GM18505 (cell line): ENCODE measurements around the gene BNC2.

ENCODE experiments used
- ATAC-seq: cut with Tn5 transposase; IDR thresholded peaks from one replicate; pipeline ENCODE4 v1.9.1; 2021; ENCODE audit not compliant: unreplicated experiment
- POLR2A ChIP-seq: IDR thresholded peaks from 4 replicates; pipeline ENCODE4 v1.6.1; 2011; ENCODE audit warnings: borderline replicate concordance; ENCODE audit not compliant: insufficient read depth, insufficient read length; ENCODE audit errors: extremely low read depth

Gene BNC2

DNA sequence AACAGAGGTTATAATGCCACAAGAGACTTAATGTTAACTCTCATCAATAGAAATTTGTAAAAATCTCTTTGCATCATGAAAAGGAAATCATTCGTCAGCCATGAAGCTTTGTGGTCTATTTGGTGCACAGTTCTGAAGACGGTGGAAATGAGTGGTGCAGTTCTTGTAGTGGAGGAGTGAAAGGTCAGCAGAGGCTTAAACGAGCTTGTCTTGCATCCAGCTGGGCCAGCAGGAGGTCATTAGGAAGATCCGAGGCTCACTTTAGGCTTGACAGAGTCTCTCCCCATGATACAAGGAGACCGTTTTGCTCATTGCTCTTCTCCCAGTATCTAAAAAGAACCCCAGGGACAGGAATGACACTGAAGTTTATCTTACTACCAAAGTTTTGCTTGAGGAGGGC lies 440.8 kb downstream of the BNC2 start:
- no peak for TF ChIP-seq POLR2A
- ATAC-seq: no peak

DNA sequence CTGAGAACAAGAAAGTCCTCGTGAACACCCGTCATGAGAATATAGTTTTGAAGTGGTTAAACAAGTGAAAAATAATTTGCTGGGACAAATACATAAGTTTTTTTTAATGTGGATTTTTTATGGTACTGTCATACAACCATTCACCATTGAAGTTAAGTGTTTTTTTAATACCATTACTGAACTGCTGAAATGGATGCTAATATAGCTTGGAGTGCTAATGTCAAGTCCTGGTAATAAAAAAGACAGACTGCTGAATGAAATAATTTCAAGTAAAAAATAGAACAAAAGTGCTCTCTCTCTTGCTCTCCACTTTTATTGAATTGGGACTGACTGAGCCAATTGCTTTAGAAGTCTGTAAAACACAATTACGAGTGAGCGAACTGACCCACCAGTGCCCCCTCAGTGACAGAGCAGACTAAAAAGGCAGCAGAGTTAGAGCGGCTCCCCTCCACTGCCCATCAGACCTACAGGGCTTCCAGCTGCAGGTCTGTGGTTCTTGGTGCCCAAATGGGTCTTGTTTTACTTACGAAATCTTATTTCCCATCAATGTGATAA lies 442.5 kb downstream of the BNC2 start:
- no peak for ATAC-seq
- TF ChIP-seq POLR2A: no peak

DNA sequence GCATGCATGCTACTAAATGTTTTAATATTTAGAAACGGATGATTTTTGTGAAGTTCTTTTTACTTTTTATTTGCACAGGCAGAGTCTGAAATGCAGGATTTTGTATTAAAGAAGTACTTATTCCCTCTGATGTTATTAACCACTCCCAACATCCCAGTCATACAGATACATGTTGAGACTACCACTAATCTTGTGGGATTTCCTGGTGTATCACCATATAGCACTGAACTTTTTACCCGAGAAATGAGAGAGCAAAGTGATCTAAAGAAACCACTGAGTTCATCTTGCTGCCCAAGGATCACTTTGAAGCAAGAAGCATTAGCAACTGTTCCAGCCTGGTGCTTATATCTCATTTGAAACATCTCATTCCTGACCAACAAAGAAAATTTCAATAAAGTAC lies 443.8 kb downstream of the BNC2 start:
- no peak for TF ChIP-seq POLR2A
- ATAC-seq: no peak

DNA sequence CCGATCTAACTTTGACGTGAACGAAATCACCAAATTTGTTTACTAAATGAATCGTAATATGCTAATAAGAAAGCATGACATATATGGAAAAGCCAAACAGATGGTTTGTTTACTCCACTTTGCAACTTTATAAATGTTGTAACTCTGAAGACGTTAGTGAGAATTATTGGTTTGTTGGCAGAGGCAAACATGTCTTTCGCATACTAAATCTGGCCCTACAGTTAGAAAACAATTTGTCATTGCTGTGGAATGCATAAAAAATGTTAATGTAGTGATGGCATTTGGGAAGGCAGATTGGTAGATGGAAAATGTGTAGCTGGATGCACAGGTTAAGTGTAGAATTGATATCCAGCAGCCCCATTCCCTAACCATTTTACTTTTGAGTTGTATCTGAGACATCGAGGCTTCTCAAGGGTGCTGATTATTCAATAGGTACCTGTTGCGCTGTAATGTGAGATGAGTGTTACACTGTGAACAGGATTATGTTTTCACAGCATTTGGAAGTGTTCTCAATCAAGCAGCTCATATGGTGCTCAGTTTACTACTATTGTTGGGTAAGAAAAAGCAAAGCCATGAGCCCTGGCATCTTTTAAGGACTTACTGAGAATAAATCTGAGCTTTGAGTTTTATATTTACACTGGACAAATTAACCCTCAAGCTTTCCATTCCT lies 444.8 kb downstream of the BNC2 start:
- no peak for ATAC-seq

DNA sequence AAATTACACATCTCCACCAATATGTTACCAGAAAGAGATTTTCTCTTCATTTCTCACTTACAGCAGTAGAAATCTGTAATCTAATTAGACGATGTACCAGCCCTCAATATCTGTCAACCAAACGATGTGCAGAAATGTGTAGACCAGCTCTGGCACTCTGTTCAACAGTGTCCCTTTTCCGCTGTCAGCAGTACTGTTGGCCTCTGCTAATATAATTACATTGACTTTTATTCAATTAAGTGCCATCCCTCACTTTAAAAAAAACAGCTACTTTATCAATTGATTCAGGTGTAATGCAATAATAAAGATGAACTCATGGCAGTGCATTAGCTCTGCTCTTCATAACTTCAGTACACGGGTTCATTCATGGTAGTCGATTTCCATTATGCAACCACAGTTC lies 448.4 kb downstream of the BNC2 start:
- no peak for TF ChIP-seq POLR2A
- no peak for ATAC-seq

More for the DNA sequence above, 444.8 kb downstream of the BNC2 start:
- TF ChIP-seq POLR2A: no peak

DNA sequence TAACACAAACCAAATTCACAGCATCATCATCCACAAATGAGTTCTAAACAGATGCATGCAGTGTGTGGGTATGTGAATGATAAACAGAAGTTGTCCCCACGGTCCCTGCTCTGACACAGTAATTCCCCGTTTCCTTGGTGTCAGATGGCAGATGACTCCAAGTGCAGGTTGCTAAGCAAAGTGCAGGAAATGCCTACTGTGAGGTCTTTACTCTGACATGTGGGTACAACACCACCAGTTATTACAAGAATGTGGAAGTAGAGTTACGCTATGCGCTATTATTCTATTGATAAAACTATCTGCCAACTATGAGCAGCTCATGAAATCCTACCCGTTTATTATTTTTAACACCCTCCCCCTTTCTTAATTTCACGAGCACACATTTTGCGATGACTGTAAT lies 448.9 kb downstream of the BNC2 start:
- no peak for ATAC-seq
- TF ChIP-seq POLR2A: no peak

DNA sequence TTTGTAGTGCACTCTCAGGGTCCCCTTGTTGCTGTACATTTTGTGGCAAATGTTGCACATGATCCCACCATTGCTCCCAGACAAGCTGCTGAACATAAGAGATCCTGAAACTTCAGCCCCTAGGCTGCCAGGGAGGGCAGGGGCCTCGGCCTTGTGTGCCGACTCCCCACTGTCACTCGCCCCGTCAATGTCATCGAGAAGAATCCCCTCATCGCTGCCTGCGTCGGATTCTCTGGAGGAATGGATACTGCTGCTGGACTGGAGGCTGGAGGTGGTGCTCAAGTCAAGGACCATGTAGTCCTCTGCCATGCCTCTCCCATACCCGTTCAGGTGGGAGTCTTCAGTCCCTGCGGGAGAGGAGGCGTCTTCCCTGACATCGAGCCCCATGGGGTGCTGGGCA lies 451.3 kb downstream of the BNC2 start:
- ATAC-seq: no peak

DNA sequence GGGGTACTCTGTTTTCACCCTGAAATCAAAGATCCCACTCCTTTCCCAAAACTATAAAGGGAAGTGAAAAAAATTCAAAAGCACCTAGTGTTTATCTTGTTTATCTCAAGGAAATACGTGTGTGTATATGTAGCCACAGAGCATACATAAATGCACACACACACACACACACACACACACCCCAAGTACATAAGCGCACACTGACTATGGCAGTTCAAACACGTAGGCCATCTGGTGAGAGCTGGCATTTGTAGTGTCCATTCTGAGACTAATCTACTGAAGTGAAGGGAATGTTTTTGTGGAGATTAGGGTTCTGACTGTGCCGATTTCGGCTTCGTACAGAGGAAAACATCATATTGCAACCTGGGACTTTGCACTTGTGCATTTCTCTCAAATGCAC lies 451.7 kb downstream of the BNC2 start:
- no peak for TF ChIP-seq POLR2A
- ATAC-seq: no peak

More for the DNA sequence above, 451.3 kb downstream of the BNC2 start:
- TF ChIP-seq POLR2A: no peak

DNA sequence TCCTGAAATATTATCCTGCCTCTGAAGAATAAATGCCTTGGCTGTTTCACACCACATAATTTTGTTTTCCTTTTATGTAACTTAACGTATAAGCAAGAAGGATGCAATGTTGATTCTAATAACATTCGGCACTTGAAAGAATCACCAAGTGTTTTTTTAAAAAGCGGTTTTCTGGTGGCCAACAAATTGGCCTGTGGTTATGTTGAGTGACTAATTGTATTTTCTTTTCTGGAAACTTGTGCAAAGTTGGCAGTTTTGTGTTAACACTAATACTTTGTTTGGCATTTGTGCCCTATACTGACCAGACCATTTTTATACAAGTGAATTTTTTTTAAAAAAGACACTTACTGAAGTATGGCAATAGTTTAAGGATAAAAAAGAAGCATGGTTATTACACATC lies 452.7 kb downstream of the BNC2 start:
- TF ChIP-seq POLR2A: no peak
- no peak for ATAC-seq

DNA sequence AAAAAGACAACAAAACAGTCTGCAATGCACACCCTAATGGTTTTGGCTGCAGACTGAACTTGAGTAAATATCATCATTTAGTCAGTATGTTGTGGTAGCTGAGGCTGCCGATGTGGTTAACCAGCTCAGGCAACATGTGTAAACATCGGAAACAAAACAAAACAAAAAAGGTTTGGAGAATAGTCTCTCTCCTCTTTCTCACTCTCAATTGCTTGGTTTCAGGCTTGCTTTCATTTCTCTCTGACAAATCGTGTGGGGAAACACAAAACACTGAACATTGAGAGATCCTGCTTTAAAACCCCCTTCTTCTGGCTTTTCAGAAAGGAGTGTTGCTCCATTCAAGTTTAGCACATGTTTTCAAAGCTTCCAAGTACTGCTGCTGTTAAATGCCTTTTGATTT lies 453.3 kb downstream of the BNC2 start:
- TF ChIP-seq POLR2A: no peak
- ATAC-seq: no peak

DNA sequence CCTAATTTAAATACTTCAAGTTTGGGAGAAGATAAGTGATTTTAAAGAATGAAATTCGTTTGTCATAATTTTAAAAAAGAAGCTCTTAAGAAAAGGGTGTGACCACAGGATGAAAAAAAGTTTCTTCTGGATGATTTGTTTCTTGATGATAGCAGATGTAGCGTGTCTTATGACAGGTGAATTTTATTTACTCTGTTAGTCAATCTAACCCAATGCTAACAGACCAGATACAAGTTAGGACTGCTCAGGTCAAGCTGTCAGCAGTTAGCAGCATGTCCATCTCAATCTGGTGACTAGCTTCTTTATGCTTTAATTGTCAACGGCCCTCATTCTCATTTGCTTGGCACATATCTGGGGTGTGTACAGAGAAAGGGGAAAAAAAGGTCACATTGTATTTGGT lies 456.0 kb downstream of the BNC2 start:
- ATAC-seq: no peak
- no peak for TF ChIP-seq POLR2A

DNA sequence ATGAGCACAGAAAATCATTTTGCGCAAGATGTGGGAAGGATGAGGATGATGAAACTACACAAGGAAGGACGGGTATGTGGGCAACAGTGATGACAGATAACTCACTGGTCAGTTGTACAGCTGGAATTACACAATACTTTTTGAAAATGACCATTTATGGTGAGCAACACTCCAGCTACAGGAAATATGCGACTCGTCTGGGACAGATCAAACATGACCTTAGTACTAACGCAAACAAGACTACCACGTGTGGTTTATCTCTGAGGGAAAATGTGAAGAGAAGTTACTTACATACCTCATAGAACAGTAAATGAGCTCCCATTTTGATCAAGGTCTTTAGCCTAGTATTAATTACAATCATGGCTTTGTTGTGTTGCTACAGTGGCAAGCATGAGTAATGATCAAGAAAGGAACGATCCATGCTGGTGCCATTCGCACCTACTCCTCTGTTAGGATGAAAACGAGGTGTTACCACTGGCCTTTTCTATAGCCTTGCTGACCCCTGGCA lies 456.9 kb downstream of the BNC2 start:
- TF ChIP-seq POLR2A: no peak
- ATAC-seq: no peak

DNA sequence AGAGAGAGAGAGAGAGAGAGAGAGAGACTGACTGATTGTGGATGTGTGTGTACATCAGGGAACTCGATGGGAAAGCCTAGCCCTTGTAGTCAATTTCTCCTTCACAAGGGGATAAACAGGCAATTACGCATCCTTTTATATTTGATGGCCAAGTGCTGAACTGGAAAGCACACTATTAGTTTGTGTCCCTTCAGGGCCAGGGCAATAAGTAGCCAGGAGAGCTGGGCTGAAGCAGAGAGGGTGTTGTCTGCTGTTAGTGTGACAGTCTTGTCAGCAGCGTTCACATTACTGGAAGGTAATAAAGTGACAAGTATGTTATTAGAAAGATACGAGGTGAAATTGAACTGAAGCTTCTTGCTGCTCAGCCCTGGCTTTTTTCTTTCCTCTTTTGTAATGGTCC lies 457.7 kb downstream of the BNC2 start:
- no peak for ATAC-seq
- no peak for TF ChIP-seq POLR2A

DNA sequence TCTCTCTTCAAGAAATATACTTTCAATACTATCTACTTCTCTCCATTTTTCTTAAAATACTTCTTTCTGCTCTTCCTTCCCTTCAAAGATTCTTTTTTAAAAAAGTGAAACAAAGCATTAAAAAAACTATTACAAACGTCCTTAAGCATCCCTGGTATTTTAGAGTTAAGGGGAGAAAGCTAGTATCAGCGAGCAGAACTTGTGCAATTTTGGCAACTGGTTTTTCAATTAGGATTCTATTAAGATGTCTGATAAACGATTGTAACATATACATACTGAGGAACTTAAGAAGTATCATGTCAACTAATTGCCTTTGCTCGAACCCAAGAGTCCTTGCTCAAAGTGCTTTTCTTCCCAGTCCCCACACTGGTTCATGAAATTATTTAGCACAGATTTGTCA lies 459.2 kb downstream of the BNC2 start:
- TF ChIP-seq POLR2A: no peak
- no peak for ATAC-seq
